A549 treated with dexamethasone at 1 μM for 4 hours (cell line): Measurements from ENCODE around the gene HLA-DRA. TPM values are rescaled to one million over a fixed set of nuclear protein-coding genes. Genes with fewer than 3 reads are reported as not detected.

Experiments used
- total RNA-seq: library from RNA; stranded (reverse); fragments of 200-300 nt; extraction: Qiagen RNA extraction; gene quantifications from 5 replicates; pipeline ENCODE4 v1.2.3, GENCODE V29; 2022

The HLA-DRA gene
- not detected in 5 replicates for total RNA-seq

GRCh38 chr6:32439602-32440214 lies at the start of gene HLA-DRA:
Gene HLA-DRA (plus strand): TSS chr6:32439887. CDS start chr6:32439951, 64 bp downstream.

DNA sequence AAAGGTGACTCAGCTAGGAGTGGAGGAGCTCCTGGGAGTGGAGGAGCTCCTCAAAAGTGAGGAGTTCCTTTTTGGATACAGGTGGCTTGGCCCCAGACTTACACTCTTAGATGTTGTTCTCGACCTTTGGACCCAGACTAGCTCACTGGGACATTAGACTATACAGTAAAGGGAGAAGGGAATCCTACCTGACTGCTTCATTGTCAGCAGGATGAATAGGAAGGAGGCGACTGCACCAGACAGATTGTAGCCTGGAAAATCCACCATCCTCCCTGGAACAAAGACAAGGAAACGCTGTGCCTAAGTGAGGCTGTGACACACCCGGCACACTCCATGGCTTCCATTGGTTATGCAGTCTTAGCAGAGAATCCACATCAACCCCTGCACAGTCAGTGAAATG lies 32.8 kb upstream of the HLA-DRA start, which contains the start of gene BTNL2:
Gene BTNL2, minus strand, starts transcription at position 325 of the 400 bp plus-strand sequence. Its CDS starts 58 bp downstream, at position 267.

Other genes with a start within 250 kb of the HLA-DRA start
- gene PBX2, start 249.7 kb upstream of the HLA-DRA start, total RNA-seq, result 13.5 to 18.9 TPM (median 17.2 TPM) in 5 replicates
- 0.26 to 0.48 TPM (median 0.36 TPM) in 5 replicates for gene GPSM3, start 247.2 kb upstream of the HLA-DRA start, total RNA-seq
- 0.59 to 0.98 TPM (median 0.75 TPM) in 5 replicates for gene NOTCH4, start 215.8 kb upstream of the HLA-DRA start, total RNA-seq
- not detected in 5 replicates for gene TSBP1, start 68.0 kb upstream of the HLA-DRA start, total RNA-seq
- not detected in 5 replicates for gene BTNL2, start 32.7 kb upstream of the HLA-DRA start, total RNA-seq
- not detected in 5 replicates for gene HLA-DRB5, start 90.4 kb downstream of the HLA-DRA start, total RNA-seq
- gene HLA-DRB1, start 150.0 kb downstream of the HLA-DRA start, total RNA-seq, result 0.09 TPM in 1 of 5 replicates, not detected in the others
- gene HLA-DQA1, start 197.5 kb downstream of the HLA-DRA start, total RNA-seq, result not detected in 5 replicates
- not detected in 5 replicates for gene HLA-DQB1, start 226.8 kb downstream of the HLA-DRA start, total RNA-seq